B cell (primary cell): ENCODE measurements around the gene CNGA1. TPM values are rescaled to one million over a fixed set of nuclear protein-coding genes. Genes with fewer than 3 reads are reported as not detected.

Source experiments
- ATAC-seq: fragments of 200-7000 bp; cut with Tn5 transposase; one replicate; pipeline ENCODE4 v1.10.0; 2021; ENCODE audit warnings: low read depth, mild to moderate bottlenecking, moderate number of reproducible peaks, moderate library complexity
- CTCF ChIA-PET: fragments of 350-600 bp; sonication (Branson Sonifier 250); formaldehyde crosslinking; loops from one replicate; lab custom pipeline; 2021; ENCODE audit warnings: antibody characterized with exemption, inconsistent platforms; lab: Charles Lee
- POLR2A ChIA-PET: fragments of 350-600 bp; sonication (Branson Sonifier 250); formaldehyde crosslinking; loops from one replicate; lab custom pipeline; 2021; ENCODE audit warnings: antibody characterized with exemption; lab: Charles Lee
- DNase-seq: peaks from one replicate; pipeline ENCODE4 v3.0.0; 2013
- H2AFZ ChIP-seq: 2 replicates; pipeline ENCODE4 v1.6.1; 2012; ENCODE audit warnings: mild to moderate bottlenecking, low read depth, low read length; ENCODE audit not compliant: insufficient read depth, poor library complexity, severe bottlenecking
- H3K27ac ChIP-seq, 2 donors: 1 replicate in 1 of 2; 2 replicates in 1 of 2; pipeline ENCODE4 v1.5.1; 2012 to 2013; ENCODE audit warnings: low read length in 2 of 2, mild to moderate bottlenecking in 2 of 2, moderate library complexity in 1 of 2
- H3K27me3 ChIP-seq, 4 experiments: fragments of 200-600 bp in 1 of 4; sonication (generic) in 1 of 4; replicated peaks in 1 of 4; 1 replicate in 2 of 4; 2 replicates in 2 of 4; pipeline versions ENCODE4 v1.6.1 to v1.7.0; 2013 to 2016; ENCODE audit warnings: low read length in 3 of 4, mild to moderate bottlenecking in 2 of 4, mixed read lengths in 1 of 4, moderate library complexity in 1 of 4; ENCODE audit not compliant: insufficient read depth in 4 of 4, control insufficient read depth in 3 of 4; ENCODE audit errors: control extremely low read depth in 1 of 4
- H3K36me3 ChIP-seq, 2 experiments: replicated peaks in 1 of 2; 1 replicate in 1 of 2; 2 replicates in 1 of 2; pipeline versions ENCODE4 v1.6.1 to v1.7.1; 2013; ENCODE audit warnings: low read length in 1 of 2; ENCODE audit not compliant: insufficient read depth in 2 of 2, control insufficient read depth in 1 of 2; ENCODE audit errors: control extremely low read depth in 1 of 2, extremely low read depth in 1 of 2
- H3K4me1 ChIP-seq, 2 donors: fragments of 200-600 bp in 1 of 2; sonication (generic) in 1 of 2; 1 replicate in 1 of 2; 2 replicates in 1 of 2; pipeline versions ENCODE4 v1.5.1 to v1.6.1; 2013 to 2017; ENCODE audit warnings: low read length in 2 of 2; ENCODE audit not compliant: control insufficient read depth in 2 of 2, insufficient read depth in 2 of 2
- H3K4me2 ChIP-seq: replicated peaks from 2 replicates; pipeline ENCODE3; 2012; ENCODE audit warnings: mild to moderate bottlenecking, low read depth, low read length; ENCODE audit not compliant: poor library complexity, severe bottlenecking
- H3K4me3 ChIP-seq, 5 experiments: fragments of 200-600 bp in 1 of 5; sonication (generic) in 1 of 5; 1 replicate in 3 of 5; 2 replicates in 2 of 5; pipeline versions ENCODE4 v1.5.1 to v1.7.0; 2011 to 2016; ENCODE audit warnings: low read length in 4 of 5, mild to moderate bottlenecking in 4 of 5, low read depth in 2 of 5, control low read depth in 1 of 5, moderate library complexity in 1 of 5; ENCODE audit not compliant: insufficient read depth in 1 of 5; ENCODE audit errors: control extremely low read depth in 1 of 5, extremely low read depth in 1 of 5
- H3K79me2 ChIP-seq: fragments of 200-600 bp; sonication (generic); one replicate; pipeline ENCODE4 v1.6.0; 2016; ENCODE audit warnings: low read length; ENCODE audit not compliant: control insufficient read depth, insufficient read depth
- H3K9ac ChIP-seq: fragments of 200-600 bp; sonication (generic); 2 replicates; pipeline ENCODE4 v1.6.1; 2017; ENCODE audit warnings: mild to moderate bottlenecking, low read length, moderate library complexity
- H3K9me3 ChIP-seq, 3 donors: one replicate each; pipeline versions ENCODE4 v1.6.1 to v1.7.1; 2013; ENCODE audit warnings: low read length in 2 of 3; ENCODE audit not compliant: control insufficient read depth in 2 of 3, insufficient read depth in 1 of 3; ENCODE audit errors: control extremely low read depth in 1 of 3
- H4K20me1 ChIP-seq: 2 replicates; pipeline ENCODE4 v1.6.0; 2012; ENCODE audit warnings: mild to moderate bottlenecking, low read length; ENCODE audit not compliant: insufficient read depth, control insufficient read depth, poor library complexity, severe bottlenecking
- H3K27ac Mint-ChIP-seq: one replicate; pipeline ENCODE4 v1.8.0; 2021; ENCODE audit warnings: mixed read lengths
- H3K27me3 Mint-ChIP-seq: one replicate; pipeline ENCODE4 v1.8.0; 2021; ENCODE audit warnings: mixed read lengths
- H3K4me1 Mint-ChIP-seq: one replicate; pipeline ENCODE4 v1.8.0; 2021; ENCODE audit warnings: mixed read lengths
- H3K4me3 Mint-ChIP-seq: one replicate; pipeline ENCODE4 v1.8.0; 2021; ENCODE audit warnings: mixed read lengths
- H3K9me3 Mint-ChIP-seq: one replicate; pipeline ENCODE4 v1.8.0; 2022; ENCODE audit warnings: mixed read lengths; ENCODE audit not compliant: insufficient read depth
- CTCF ChIP-seq: fragments of 200-600 bp; IDR thresholded peaks from one replicate; pipeline ENCODE4 v1.8.0; 2022; ENCODE audit warnings: antibody characterized with exemption, mild to moderate bottlenecking
- EZH2 ChIP-seq: IDR thresholded peaks from 2 replicates; pipeline ENCODE4 v1.6.1; 2012; ENCODE audit warnings: borderline replicate concordance, low read depth, mild to moderate bottlenecking, moderate library complexity, low read length; ENCODE audit not compliant: insufficient read depth, poor library complexity, severe bottlenecking
- WGBS: methylation state at CpG from one replicate; pipeline ENCODE4 v1.1.5; 2013; ENCODE audit warnings: missing lambda C conversion rate; ENCODE audit not compliant: insufficient coverage; 5-methylcytosine and 5-hydroxymethylcytosine counted together
- intact Hi-C: fragments of 100-400 bp; cut with micrococcal nuclease; formaldehyde crosslinking; loops from one replicate; pipeline ENCODE4 v1.10.0; 2022
- polyA plus RNA-seq: library from polyadenylated mRNA; depleted of rRNA; stranded (reverse); fragments of >200 nt; gene quantifications from 2 replicates; pipeline ENCODE4 v1.2.3, GENCODE V29; 2012
- total RNA-seq, 2 donors: library from RNA; stranded (reverse); fragments of 120-200 nt in 1 of 2; gene quantifications; 1 replicate in 1 of 2; 2 replicates in 1 of 2; pipeline versions ENCODE4 v1.2.3 to v1.2.4, GENCODE V29; 2013 to 2022

CNGA1 gene
- total and polyA plus RNA-seq, 2 donors (not counting 1 experiment from before 2014, with no cell fraction given): not detected

GRCh38 chr4:47914926-47915237 lies 101.6 kb downstream of the CNGA1 start:
- DNase-seq (no peak), ATAC-seq (no peak)
- no peak for TF ChIP-seq EZH2
- TF ChIP-seq CTCF: no peak
- Histone ChIP-seq H4K20me1 (no peaks in the 10 kb centered on the region), H3K4me3 (peak overlapping the region; percentile 85 to 100 (median 99)), H3K27ac (peak overlapping the region; percentile 15 to 48), H3K36me3 (no peaks in the 10 kb centered on the region), H3K27me3 (no peaks in the 10 kb centered on the region), H2AFZ (peak overlapping the region; percentile 100), H3K79me2 (peaks cover 15% of the 10 kb centered on the region), H3K9ac (peak overlapping the region; percentile 75), H3K9me3 (peaks cover 0 to 3% (median 0%) of the 10 kb centered on the region in 3 donors), H3K4me2 (peak overlapping the region; percentile 95), H3K4me1 (peaks cover 14 to 17% of the 10 kb centered on the region in 2 donors)
- intact Hi-C loops: loop anchor here (1.0 to 10.0 kb wide), 7 partner anchors 78 to 916 kb away; partner anchors contain the start of genes COMMD8, CORIN, OCIAD1 and SLAIN2
- Mint-ChIP-seq H3K4me1 (peaks cover 27% of the 10 kb centered on the region), H3K9me3 (no peaks in the 10 kb centered on the region), H3K4me3 (peak overlapping the region; percentile 99), H3K27ac (peak overlapping the region; percentile 97), H3K27me3 (no peaks in the 10 kb centered on the region)
- CTCF ChIA-PET: interaction anchor here (1.0 kb wide), 1 partner anchor 12 kb away, joined by 3 read pairs; no protein-coding TSS in a partner anchor
- 0% methylated on average over 3 of the region's 6 CpGs for WGBS
- POLR2A ChIA-PET: interaction anchor here (0.9 to 1.0 kb wide), 2 partner anchors 11 to 16 kb away, joined by 4 to 8 read pairs; no protein-coding TSS in a partner anchor

GRCh38 chr4:47914220-47914925 lies 102.1 kb downstream of the CNGA1 start, which contains the start of gene NFXL1:
Gene NFXL1, minus strand, starts transcription at chr4:47914583. Its CDS starts 380 bp downstream, at chr4:47914203.
- Mint-ChIP-seq H3K27me3 (no peaks in the 10 kb centered on the region), H3K27ac (peak within 1 kb of the TSS; percentile 97), H3K4me1 (peaks cover 27% of the 10 kb centered on the region), H3K9me3 (no peaks in the 10 kb centered on the region), H3K4me3 (peak within 1 kb of the TSS; percentile 99)
- intact Hi-C loops: loop anchor here (1.0 to 10.0 kb wide), 7 partner anchors 77 to 916 kb away; partner anchors contain the start of genes COMMD8, CORIN, OCIAD1 and SLAIN2
- ATAC-seq (peak; percentile 94), DNase-seq (peak; percentile 95)
- Histone ChIP-seq H4K20me1 (no peaks in the 10 kb centered on the region), H3K27me3 (no peaks in the 10 kb centered on the region), H3K4me1 (peaks cover 14 to 17% of the 10 kb centered on the region in 2 donors), H3K4me2 (peak within 1 kb of the TSS; percentile 95), H3K27ac (peak within 1 kb of the TSS; percentile 48 to 75), H3K4me3 (peak within 1 kb of the TSS; percentile 85 to 100 (median 99)), H2AFZ (peak within 1 kb of the TSS; percentile 100), H3K36me3 (no peaks in the 10 kb centered on the region), H3K9ac (peak within 1 kb of the TSS; percentile 94), H3K79me2 (peaks cover 15% of the 10 kb centered on the region), H3K9me3 (peaks cover 0 to 3% (median 0%) of the 10 kb centered on the region in 3 donors)
- ChIA-PET CTCF (interaction anchor here (1.0 kb wide), 1 partner anchor 13 kb away, joined by 3 read pairs; no protein-coding TSS in a partner anchor), POLR2A (interaction anchor here (0.9 to 1.0 kb wide), 2 partner anchors 10 to 16 kb away, joined by 4 to 8 read pairs; no protein-coding TSS in a partner anchor)
- WGBS: under 1% methylated on average over 33 of the region's 55 CpGs
- TF ChIP-seq CTCF: no peak
- no peak for TF ChIP-seq EZH2
